HG03571 (cell line): ENCODE measurements around the gene KMO.

Source experiments
- ATAC-seq: cut with Tn5 transposase; IDR thresholded peaks from one replicate; pipeline ENCODE4 v1.9.1; 2021; ENCODE audit not compliant: unreplicated experiment

The KMO gene

GRCh38 chr1:241592273-241592958 is 60.2 kb downstream of the KMO start:
- peak; percentile 49 for ATAC-seq

GRCh38 chr1:241593186-241593585 is 61.0 kb downstream of the KMO start:
- no peak for ATAC-seq

- no peak for ATAC-seq
Observed at GRCh38 chr1:241596633-241597032, 64.5 kb downstream of the KMO start.

GRCh38 chr1:241598249-241598648 is 66.1 kb downstream of the KMO start:
- ATAC-seq: peak; percentile 41

GRCh38 chr1:241600496-241600901 is 68.3 kb downstream of the KMO start:
- peak; percentile 62 for ATAC-seq

- ATAC-seq: no peak
Observed at GRCh38 chr1:241603731-241604245, 71.6 kb downstream of the KMO start.

GRCh38 chr1:241605146-241605805 is 73.1 kb downstream of the KMO start:
- no peak for ATAC-seq

- ATAC-seq: no peak
Observed at GRCh38 chr1:241606544-241606943, 74.4 kb downstream of the KMO start.

- no peak for ATAC-seq
Observed at GRCh38 chr1:241607497-241607896, 75.3 kb downstream of the KMO start.

- no peak for ATAC-seq
Observed at GRCh38 chr1:241608379-241609033, 76.3 kb downstream of the KMO start.

- no peak for ATAC-seq
Observed at GRCh38 chr1:241610056-241610815, 78.1 kb downstream of the KMO start.

GRCh38 chr1:241611063-241611462 is 78.9 kb downstream of the KMO start:
- ATAC-seq: peak; percentile 97

- no peak for ATAC-seq
Observed at GRCh38 chr1:241611736-241612135, 79.6 kb downstream of the KMO start.

- no peak for ATAC-seq
Observed at GRCh38 chr1:241612533-241613477, 80.6 kb downstream of the KMO start.

- ATAC-seq: no peak
Observed at GRCh38 chr1:241614144-241614543, 82.0 kb downstream of the KMO start.

- ATAC-seq: no peak
Observed at GRCh38 chr1:241614572-241614971, 82.4 kb downstream of the KMO start.

- ATAC-seq: no peak
Observed at GRCh38 chr1:241615043-241615974, 83.1 kb downstream of the KMO start.

- ATAC-seq: no peak
Observed at GRCh38 chr1:241617426-241617825, 85.2 kb downstream of the KMO start.

- no peak for ATAC-seq
Observed at GRCh38 chr1:241622669-241623068, 90.5 kb downstream of the KMO start.
